HepG2 (cell line): ENCODE data around the gene NEURL2. TPM values are rescaled to one million over a fixed set of nuclear protein-coding genes. Genes with fewer than 3 reads are reported as not detected.

Experiments used
- ATAC-seq: fragments of 200-7000 bp; cut with Tn5 transposase; 3 replicates; pipeline ENCODE4 v1.9.1; 2020; ENCODE audit warnings: mild to moderate bottlenecking, moderate library complexity
- BruUV-seq: library from RNA; stranded (reverse); fragments of 400-500 nt; replicated peaks from 2 replicates; lab custom pipeline; 2021; lab: Mats Ljungman, UMichigan
- CTCF ChIA-PET: fragments of 300-600 bp; formaldehyde crosslinking; extraction: SDS; loops from one replicate; lab custom pipeline; 2021; ENCODE audit warnings: low total read pairs, inconsistent platforms, low intra/inter-chr PET ratio; lab: Yijun Ruan, JAX
- POLR2A ChIA-PET: fragments of 350-600 bp; sonication (Branson Sonifier 250); formaldehyde crosslinking; loops from one replicate; lab custom pipeline; 2020; ENCODE audit warnings: antibody characterized with exemption, inconsistent platforms; lab: Yijun Ruan, JAX
- DNase-seq: peaks from one replicate; pipeline ENCODE4 v3.0.0-alpha.2; 2015; ENCODE audit warnings: low spot score
- FAIRE-seq: peaks from 3 replicates; lab custom pipeline; 2011; peaks lifted over from hg19 to GRCh38; lab: Jason Lieb, UNC
- H2AFZ ChIP-seq: one replicate; pipeline ENCODE4 v1.6.1; 2011; ENCODE audit warnings: low read length, inconsistent platforms
- H3K27ac ChIP-seq: fragments of 300-600 bp; 3 replicates; pipeline ENCODE4 v1.8.0; 2011; ENCODE audit warnings: mixed run types, mild to moderate bottlenecking, mixed read lengths, low read length, inconsistent platforms; ENCODE audit not compliant: insufficient read depth; ENCODE audit errors: extremely low read length
- H3K27me3 ChIP-seq, 2 experiments: fragments of 200-600 bp in 1 of 2; 2 replicates in 1 of 2; 3 replicates in 1 of 2; pipeline versions ENCODE4 v1.6.0 to v1.8.0; 2011; ENCODE audit warnings: low read length in 2 of 2, mild to moderate bottlenecking in 2 of 2, moderate library complexity in 2 of 2, inconsistent platforms in 1 of 2; ENCODE audit not compliant: insufficient read depth in 2 of 2, control insufficient read depth in 1 of 2
- H3K36me3 ChIP-seq, 2 experiments: fragments of 200-600 bp in 1 of 2; replicated peaks in 1 of 2; 2 replicates in 1 of 2; 3 replicates in 1 of 2; pipeline versions ENCODE4 v1.5.1 to v1.8.0; 2011; ENCODE audit warnings: low read length in 2 of 2, inconsistent platforms in 1 of 2; ENCODE audit not compliant: insufficient read depth in 2 of 2, control insufficient read depth in 1 of 2
- H3K4me1 ChIP-seq: 2 replicates; pipeline ENCODE4 v1.5.1; 2012; ENCODE audit warnings: low read length, inconsistent platforms; ENCODE audit not compliant: insufficient read depth
- H3K4me2 ChIP-seq: 2 replicates; pipeline ENCODE4 v1.6.0; 2011; ENCODE audit warnings: low read depth, low read length, inconsistent platforms
- H3K4me3 ChIP-seq, 3 experiments: fragments of 200-600 bp in 1 of 3; sonication (generic), shearing (Covaris generic) in 1 of 3; replicated peaks in 1 of 3; 2 replicates each; pipeline ENCODE4 v1.5.1; 2011 to 2016; ENCODE audit warnings: low read length in 3 of 3, inconsistent platforms in 2 of 3, low read depth in 2 of 3, mild to moderate bottlenecking in 2 of 3, control low read depth in 1 of 3, mixed read lengths in 1 of 3; ENCODE audit not compliant: insufficient read depth in 1 of 3
- H3K79me2 ChIP-seq: one replicate; pipeline ENCODE4 v1.6.1; 2011; ENCODE audit warnings: low read length, inconsistent platforms; ENCODE audit not compliant: insufficient read depth
- H3K9ac ChIP-seq: 2 replicates; pipeline ENCODE4 v1.6.0; 2011; ENCODE audit warnings: mild to moderate bottlenecking, low read depth, low read length, inconsistent platforms; ENCODE audit not compliant: insufficient read depth
- H3K9me3 ChIP-seq: 2 replicates; pipeline ENCODE4 v1.5.1; 2012; ENCODE audit warnings: mild to moderate bottlenecking, low read length
- H4K20me1 ChIP-seq: 2 replicates; pipeline ENCODE4 v1.6.0; 2011; ENCODE audit warnings: inconsistent platforms, mild to moderate bottlenecking, low read length, moderate library complexity; ENCODE audit not compliant: insufficient read depth
- FOXA3 ChIP-seq: IDR thresholded peaks from 2 replicates; pipeline ENCODE4 v1.6.1; 2016; ENCODE audit warnings: missing genetic modification reagents, missing compliant biosample characterization
- MAFF ChIP-seq: IDR thresholded peaks from 2 replicates; pipeline ENCODE4 v1.6.1; 2011; ENCODE audit warnings: low read depth, low read length, improper control_type of control experiment
- REL ChIP-seq: sonication (generic); formaldehyde crosslinking; conservative IDR thresholded peaks from 2 replicates; pipeline ENCODE4 v1.8.0; 2022; ENCODE audit warnings: mild to moderate bottlenecking, missing genetic modification reagents, moderate library complexity
- SALL2 ChIP-seq: sonication (generic); formaldehyde crosslinking; IDR thresholded peaks from 2 replicates; pipeline ENCODE4 v1.8.1; 2023; ENCODE audit warnings: mild to moderate bottlenecking, missing genetic modification reagents, inconsistent platforms
- ZNF766 ChIP-seq: sonication (generic); formaldehyde crosslinking; IDR thresholded peaks from 2 replicates; pipeline ENCODE4 v1.5.0; 2020; ENCODE audit warnings: missing genetic modification reagents, borderline replicate concordance
- ZNF841 ChIP-seq: sonication (generic); formaldehyde crosslinking; IDR thresholded peaks from 2 replicates; pipeline ENCODE4 v1.8.1; 2023; ENCODE audit warnings: missing genetic modification reagents, borderline replicate concordance
- WGBS: methylation state at CpG from one replicate; pipeline ENCODE4 v1.1.6; 2017; ENCODE audit warnings: low lambda C conversion rate; 5-methylcytosine and 5-hydroxymethylcytosine counted together
- in situ Hi-C: cut with HindIII; loops from 2 replicates; pipeline ENCODE4 v1.10.0; 2017; ENCODE audit warnings: low pct_unique_long_range_greater_than_20kb; ENCODE audit not compliant: extremely low pct_ligation_motif_present
- intact Hi-C: fragments of 100-400 bp; cut with micrococcal nuclease; formaldehyde crosslinking; loops from one replicate; pipeline ENCODE4 v1.10.0; 2022; ENCODE audit not compliant: unreplicated experiment
- polyA plus RNA-seq, 8 experiments: library from polyadenylated mRNA; depleted of rRNA in 3 of 8; stranded (reverse) in 7 of 8; unstranded in 1 of 8; fragments of >200 nt; fragmentation: Illumina TruSeq in 4 of 8; extraction: Trizol in 4 of 8; gene quantifications; 2 replicates each; pipeline versions ENCODE4 v1.2.1 to v1.2.3, GENCODE V29; 2011 to 2016; ENCODE audit warnings: low read depth in 4 of 8, missing spikeins in 1 of 8, mixed read lengths in 1 of 8; ENCODE audit not compliant: insufficient read depth in 1 of 8
- total RNA-seq, 5 experiments: library from RNA; depleted of rRNA; stranded (reverse); fragments of >200 nt; fragmentation: Illumina TruSeq; extraction: Trizol; gene quantifications; 2 replicates each; pipeline ENCODE4 v1.2.3, GENCODE V29; 2016; ENCODE audit warnings: low read depth in 1 of 5
- TF ChIP-seq, protein P1 (sequence below): sonication (generic); formaldehyde crosslinking; IDR thresholded peaks from 2 replicates; pipeline ENCODE4 v1.4.0; 2020; ENCODE audit warnings: mild to moderate bottlenecking, missing genetic modification reagents

NEURL2 gene
- total and polyA plus RNA-seq, 2 of the 13 experiments (the other 11 are each of a cell fraction or from before 2014, with no cell fraction given): 7.2 to 9.7 TPM

DNA sequence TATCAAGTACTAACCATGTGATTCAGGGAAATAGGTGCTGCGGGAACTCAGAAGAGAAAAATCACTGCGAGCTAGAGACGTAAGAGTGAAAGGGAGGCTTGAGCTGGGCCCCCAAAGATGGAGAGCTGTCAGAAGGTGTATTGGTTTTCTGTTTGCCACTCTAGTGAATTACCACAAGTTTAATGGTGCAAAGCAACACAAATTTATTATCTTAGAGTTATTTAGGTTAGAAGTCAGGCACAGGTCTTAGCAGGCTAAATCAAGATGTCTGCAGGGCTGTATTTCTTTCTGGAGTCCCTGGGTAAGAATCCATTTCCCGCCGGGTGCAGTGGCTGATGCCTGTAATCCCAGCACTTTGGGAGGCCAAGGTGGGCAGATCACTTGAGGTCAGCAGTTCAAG, 31.1 kb downstream of the NEURL2 start:
- Histone ChIP-seq H3K4me3 (no peak overlapping the region), H3K27me3 (no peaks in the 10 kb centered on the region; a peak in 1 of 5 replicates), H3K4me1 (peaks cover 79% of the 10 kb centered on the region), H3K4me2 (no peak overlapping the region), H3K27ac (no peak overlapping the region), H3K9ac (no peak overlapping the region), H4K20me1 (no peaks in the 10 kb centered on the region), H2AFZ (no peak overlapping the region), H3K36me3 (no peaks in the 10 kb centered on the region), H3K9me3 (no peaks in the 10 kb centered on the region), H3K79me2 (peaks cover 4% of the 10 kb centered on the region)
- intact Hi-C loops (no loop called here), in situ Hi-C loops (no loop called here)
- TF ChIP-seq SALL2 (no peak), MAFF (no peak), FOXA3 (no peak), ZNF841 (CRISPR knock-in tag) (no peak), REL (no peak), ZNF766 (no peak)
- TF ChIP-seq, protein P1, sequence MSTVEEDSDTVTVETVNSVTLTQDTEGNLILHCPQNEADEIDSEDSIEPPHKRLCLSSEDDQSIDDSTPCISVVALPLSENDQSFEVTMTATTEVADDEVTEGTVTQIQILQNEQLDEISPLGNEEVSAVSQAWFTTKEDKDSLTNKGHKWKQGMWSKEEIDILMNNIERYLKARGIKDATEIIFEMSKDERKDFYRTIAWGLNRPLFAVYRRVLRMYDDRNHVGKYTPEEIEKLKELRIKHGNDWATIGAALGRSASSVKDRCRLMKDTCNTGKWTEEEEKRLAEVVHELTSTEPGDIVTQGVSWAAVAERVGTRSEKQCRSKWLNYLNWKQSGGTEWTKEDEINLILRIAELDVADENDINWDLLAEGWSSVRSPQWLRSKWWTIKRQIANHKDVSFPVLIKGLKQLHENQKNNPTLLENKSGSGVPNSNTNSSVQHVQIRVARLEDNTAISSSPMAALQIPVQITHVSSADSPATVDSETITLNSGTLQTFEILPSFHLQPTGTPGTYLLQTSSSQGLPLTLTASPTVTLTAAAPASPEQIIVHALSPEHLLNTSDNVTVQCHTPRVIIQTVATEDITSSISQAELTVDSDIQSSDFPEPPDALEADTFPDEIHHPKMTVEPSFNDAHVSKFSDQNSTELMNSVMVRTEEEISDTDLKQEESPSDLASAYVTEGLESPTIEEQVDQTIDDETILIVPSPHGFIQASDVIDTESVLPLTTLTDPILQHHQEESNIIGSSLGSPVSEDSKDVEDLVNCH (CRISPR knock-in tag): no peak
- ChIA-PET POLR2A (interaction anchor here (5.8 to 7.6 kb wide), 2 partner anchors 23 to 30 kb away, joined by 40 to 85 read pairs; partner anchors contain the start of genes CTSA, NEURL2 and ZSWIM1), CTCF (no interaction called here)
- DNase-seq (no peak), FAIRE-seq (no peak), ATAC-seq (no peak)
- WGBS: 95% methylated on average over 5 of the region's 5 CpGs
- BruUV-seq: no TSS peak
